SK-N-MC (cell line): ENCODE measurements around the gene MIF.
"Not testable (repeated sequence)": the region's sequence is repeated elsewhere in the genome, so short reads cannot be mapped to it uniquely, and the experiment has no call there.

Experiments used
- DNase-seq: peaks from one replicate; pipeline ENCODE4 v3.0.0-alpha.2; 2011; ENCODE audit warnings: low read depth, low spot score
- H3K27ac ChIP-seq: fragments of 200-600 bp; sonication (generic); 2 replicates; pipeline ENCODE4 v1.5.1; 2016; ENCODE audit warnings: mixed run types
- H3K36me3 ChIP-seq: fragments of 200-600 bp; sonication (generic); 2 replicates; pipeline ENCODE4 v1.6.1; 2017; ENCODE audit warnings: antibody characterized with exemption, low read length, mixed read lengths; ENCODE audit not compliant: insufficient read depth
- H3K4me3 ChIP-seq: fragments of 200-600 bp; sonication (generic); 2 replicates; pipeline ENCODE4 v1.5.1; 2016
- H3K9ac ChIP-seq: fragments of 200-600 bp; sonication (generic); 2 replicates; pipeline ENCODE4 v1.8.0; 2017; ENCODE audit warnings: mixed run types, mixed read lengths; ENCODE audit not compliant: insufficient read length
- H3K9me3 ChIP-seq: fragments of 200-600 bp; sonication (generic); 2 replicates; pipeline ENCODE4 v1.6.1; 2017; ENCODE audit warnings: low read depth, mild to moderate bottlenecking, antibody characterized with exemption, low read length, moderate library complexity, mixed read lengths
- EZH2 ChIP-seq: fragments of 200-600 bp; sonication (generic); IDR thresholded peaks from one replicate; pipeline ENCODE4 v1.6.1; 2017; ENCODE audit warnings: antibody characterized with exemption
- FOXP2 ChIP-seq: optimal IDR thresholded peaks from 2 replicates; pipeline ENCODE3; 2011; ENCODE audit warnings: mild to moderate bottlenecking, moderate library complexity; ENCODE audit not compliant: insufficient read depth; ENCODE audit errors: extremely low read length, control extremely low read depth
- POLR2AphosphoS5 ChIP-seq: IDR thresholded peaks from 2 replicates; pipeline ENCODE4 v1.6.1; 2012; ENCODE audit warnings: mild to moderate bottlenecking, low read depth, low read length, borderline replicate concordance

Gene MIF

GRCh38 chr22:23913306-23913660 lies 19.1 kb downstream of the MIF start:
- no peak for TF ChIP-seq FOXP2
- TF ChIP-seq EZH2 = no peak
- no peak for TF ChIP-seq POLR2AphosphoS5
- Histone ChIP-seq H3K27ac (peak overlapping the region; percentile 90), H3K36me3 (no peaks in the 10 kb centered on the region), H3K9me3 (no peaks in the 10 kb centered on the region), H3K9ac (peak overlapping the region; percentile 93), H3K4me3 (peak overlapping the region; percentile 80)
- no peak for DNase-seq

- H3K4me3 ChIP-seq = peak overlapping the region; percentile 80
These were observed 19.6 kb downstream of the MIF start for GRCh38 chr22:23913661-23914353.

GRCh38 chr22:23915290-23915689 lies 21.1 kb downstream of the MIF start:
- Histone ChIP-seq H3K9me3 (no peaks in the 10 kb centered on the region), H3K9ac (no peak overlapping the region), H3K4me3 (no peak overlapping the region), H3K27ac (peak overlapping the region; percentile 93; the same call in 1 of the 2 replicates), H3K36me3 (peaks cover 2% of the 10 kb centered on the region; the same call in 1 of the 2 replicates)
- no peak for TF ChIP-seq EZH2
- TF ChIP-seq POLR2AphosphoS5 = no peak
- no peak for DNase-seq

More at GRCh38 chr22:23913661-23914353, 19.6 kb downstream of the MIF start:
- H3K36me3 ChIP-seq = no peaks in the 10 kb centered on the region
- no peak for TF ChIP-seq EZH2
- TF ChIP-seq FOXP2 = no peak
- peak; percentile 97 for TF ChIP-seq POLR2AphosphoS5
- peak overlapping the region; percentile 93 for H3K9ac ChIP-seq
- peak overlapping the region; percentile 93 for H3K27ac ChIP-seq
- peak; percentile 86 for DNase-seq
- H3K9me3 ChIP-seq = no peaks in the 10 kb centered on the region

DNA sequence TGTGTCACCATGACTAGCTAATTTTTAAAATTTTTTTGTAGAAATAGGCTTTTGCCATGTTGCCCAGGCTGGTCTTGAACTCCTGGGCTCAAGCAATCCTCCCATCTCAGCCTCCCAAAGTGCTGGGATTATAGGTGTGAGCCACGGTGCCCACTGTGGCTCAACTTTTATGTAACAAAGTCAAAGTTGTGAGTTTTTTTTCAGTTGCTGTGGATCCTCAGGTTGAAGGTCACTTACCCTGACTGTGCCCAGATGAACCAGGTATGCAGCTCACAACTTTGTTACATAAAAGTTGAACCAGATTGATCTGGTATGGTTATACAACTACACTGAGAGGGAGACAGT lies 26.1 kb downstream of the MIF start:
- not testable (repeated sequence) for DNase-seq, H3K9me3 ChIP-seq, H3K9ac ChIP-seq, H3K27ac ChIP-seq, H3K4me3 ChIP-seq
- peaks cover 22% of the 10 kb centered on the region for H3K36me3 ChIP-seq

- not testable (repeated sequence) for H3K27ac ChIP-seq, DNase-seq, H3K9me3 ChIP-seq
These were observed 27.5 kb downstream of the MIF start for GRCh38 chr22:23921586-23922201.

GRCh38 chr22:23922921-23923320 lies 28.7 kb downstream of the MIF start:
- no peak overlapping the region for H3K4me3 ChIP-seq
- H3K27ac ChIP-seq = no peak overlapping the region
- no peak overlapping the region for H3K9ac ChIP-seq
- no peak for DNase-seq
- H3K36me3 ChIP-seq = peaks cover 42% of the 10 kb centered on the region
- no peaks in the 10 kb centered on the region for H3K9me3 ChIP-seq
- no peak for TF ChIP-seq FOXP2
- no peak for TF ChIP-seq POLR2AphosphoS5
- no peak for TF ChIP-seq EZH2

More at GRCh38 chr22:23921586-23922201, 27.5 kb downstream of the MIF start:
- H3K9ac ChIP-seq, H3K4me3 ChIP-seq: not testable (repeated sequence)
- peaks cover 33% of the 10 kb centered on the region for H3K36me3 ChIP-seq

DNA sequence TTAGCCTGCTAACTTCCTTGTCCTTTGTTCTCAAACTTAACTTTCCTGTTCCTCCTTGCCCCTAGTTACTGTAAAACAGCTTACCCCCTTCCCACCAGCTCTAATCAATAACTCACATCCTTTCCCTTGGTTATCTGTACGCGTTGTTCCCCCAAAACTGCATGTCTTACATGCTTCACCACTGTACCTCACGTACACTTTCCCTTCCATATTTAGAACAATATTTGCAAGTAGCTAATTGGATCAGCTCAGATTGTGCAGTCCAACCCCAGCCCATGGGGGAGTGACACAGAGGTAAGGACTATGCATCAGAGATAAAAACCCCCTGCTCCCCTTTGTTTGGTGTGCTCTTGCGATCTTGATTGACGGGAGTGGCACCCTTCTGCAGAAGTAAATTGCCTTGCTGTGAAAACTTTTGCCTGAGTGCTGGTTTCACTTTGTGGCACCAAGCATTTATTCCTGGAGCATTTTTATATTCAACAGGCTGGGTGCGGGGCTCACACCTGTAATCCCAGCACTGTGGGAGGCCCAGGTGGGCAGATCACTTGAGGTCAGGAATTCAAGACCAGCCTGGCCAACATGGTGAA lies 30.9 kb downstream of the MIF start:
- DNase-seq = no peak
- no peak overlapping the region for H3K9ac ChIP-seq
- H3K4me3 ChIP-seq = no peak overlapping the region
- H3K9me3 ChIP-seq = no peaks in the 10 kb centered on the region
- H3K36me3 ChIP-seq = peaks cover 51% of the 10 kb centered on the region
- TF ChIP-seq FOXP2 (no peak), EZH2 (no peak), POLR2AphosphoS5 (no peak)
- no peak overlapping the region for H3K27ac ChIP-seq

GRCh38 chr22:23926561-23926960 lies 32.4 kb downstream of the MIF start:
- no peak overlapping the region for H3K27ac ChIP-seq
- no peak for DNase-seq
- H3K4me3 ChIP-seq = no peak overlapping the region
- no peaks in the 10 kb centered on the region for H3K9me3 ChIP-seq
- H3K36me3 ChIP-seq = peaks cover 46% of the 10 kb centered on the region
- no peak overlapping the region for H3K9ac ChIP-seq
- TF ChIP-seq POLR2AphosphoS5 (no peak), EZH2 (no peak), FOXP2 (no peak)
